Measurements from ENCODE around the gene DLGAP5. TPM values are rescaled to one million over a fixed set of nuclear protein-coding genes. Genes with fewer than 3 reads are reported as not detected.

DLGAP5 gene
- total and polyA plus RNA-seq, 2 experiments from 2014 or later, result 13.5 to 15.5 TPM

GRCh38 chr14:55125403-55125802 lies 66.0 kb downstream of the DLGAP5 start:
- H2AFZ ChIP-seq, result no peak overlapping the region
- H3F3A ChIP-seq (ENCODE audit: insufficient read depth), result peaks cover 32% of the 10 kb centered on the region
- H3K79me2 ChIP-seq (ENCODE audit: insufficient read depth), result peaks cover 7% of the 10 kb centered on the region
- in situ Hi-C loops (cut with MboI), result no loop called here
- H3K4me2 ChIP-seq (ENCODE audit: unreplicated experiment), result no peak overlapping the region
- WGBS, 2 experiments (ENCODE audit: low coverage in 1 of 2, low lambda C conversion rate in 2 of 2, missing lambda C conversion rate in 2 of 2), result 95 to 100% methylated on average over 3 of the region's 3 CpGs
- H4K20me1 ChIP-seq (ENCODE audit: insufficient read depth), result no peaks in the 10 kb centered on the region
- no peak overlapping the region for H3K27ac ChIP-seq
- TF ChIP-seq EZH2phosphoT487 (IDR thresholded peaks at IDR 0.05; ENCODE audit: insufficient read depth, low read depth) (no peak), EZH2 (IDR thresholded peaks at IDR 0.05; ENCODE audit: insufficient read depth, poor library complexity, severe bottlenecking) (no peak)
- no peaks in the 10 kb centered on the region for H3K36me3 ChIP-seq (ENCODE audit: low read depth)
- no peaks in the 10 kb centered on the region for H3K9me2 ChIP-seq (ENCODE audit: insufficient read depth)
- no peaks in the 10 kb centered on the region for H3K27me3 ChIP-seq (replicated peaks; ENCODE audit: insufficient read depth)
- DNase-seq, result no peak
- H3K9ac ChIP-seq, result no peak overlapping the region
- no peaks in the 10 kb centered on the region for H3K9me3 ChIP-seq (ENCODE audit: low read depth)
- no peak overlapping the region for H3K4me3 ChIP-seq
- peaks cover 25% of the 10 kb centered on the region for H3K4me1 ChIP-seq (ENCODE audit: insufficient read depth)

- H3K79me2 ChIP-seq (ENCODE audit: insufficient read depth), result peaks cover 1% of the 10 kb centered on the region
- no peak overlapping the region for H3K4me3 ChIP-seq
- DNase-seq, result no peak
- H2AFZ ChIP-seq, result no peak overlapping the region
- TF ChIP-seq EZH2 (IDR thresholded peaks at IDR 0.05; ENCODE audit: insufficient read depth, poor library complexity, severe bottlenecking) (no peak), EZH2phosphoT487 (IDR thresholded peaks at IDR 0.05; ENCODE audit: insufficient read depth, low read depth) (no peak)
- in situ Hi-C loops (cut with MboI), result no loop called here
- peaks cover 25% of the 10 kb centered on the region for H3K4me1 ChIP-seq (ENCODE audit: insufficient read depth)
- H3K9ac ChIP-seq, result no peak overlapping the region
- no peaks in the 10 kb centered on the region for H4K20me1 ChIP-seq (ENCODE audit: insufficient read depth)
- no peaks in the 10 kb centered on the region for H3K9me2 ChIP-seq (ENCODE audit: insufficient read depth)
- H3K27ac ChIP-seq, result no peak overlapping the region
- H3F3A ChIP-seq (ENCODE audit: insufficient read depth), result peaks cover 27% of the 10 kb centered on the region
- H3K9me3 ChIP-seq (ENCODE audit: low read depth), result no peaks in the 10 kb centered on the region
- WGBS, 2 experiments (ENCODE audit: low coverage in 1 of 2, low lambda C conversion rate in 2 of 2, missing lambda C conversion rate in 2 of 2), result 93 to 94% methylated on average over 8 of the region's 8 CpGs
- H3K27me3 ChIP-seq (replicated peaks; ENCODE audit: insufficient read depth), result no peaks in the 10 kb centered on the region
- H3K4me2 ChIP-seq (ENCODE audit: unreplicated experiment), result no peak overlapping the region
- H3K36me3 ChIP-seq (ENCODE audit: low read depth), result no peaks in the 10 kb centered on the region
Observed at GRCh38 chr14:55124774-55125386, 66.5 kb downstream of the DLGAP5 start.

GRCh38 chr14:55123852-55124639 lies 67.3 kb downstream of the DLGAP5 start:
- no peaks in the 10 kb centered on the region for H3K36me3 ChIP-seq (ENCODE audit: low read depth)
- H3K27ac ChIP-seq, result no peak overlapping the region
- no peaks in the 10 kb centered on the region for H3K79me2 ChIP-seq (ENCODE audit: insufficient read depth)
- no peak overlapping the region for H3K9ac ChIP-seq
- no peak overlapping the region for H2AFZ ChIP-seq
- in situ Hi-C loops (cut with MboI), result no loop called here
- no peaks in the 10 kb centered on the region for H4K20me1 ChIP-seq (ENCODE audit: insufficient read depth)
- 96 to 98% methylated on average over 9 of the region's 9 CpGs for WGBS, 2 experiments (ENCODE audit: low coverage in 1 of 2, low lambda C conversion rate in 2 of 2, missing lambda C conversion rate in 2 of 2)
- TF ChIP-seq EZH2 (IDR thresholded peaks at IDR 0.05; ENCODE audit: insufficient read depth, poor library complexity, severe bottlenecking) (no peak), EZH2phosphoT487 (IDR thresholded peaks at IDR 0.05; ENCODE audit: insufficient read depth, low read depth) (no peak)
- H3K4me3 ChIP-seq, result no peak overlapping the region
- DNase-seq, result no peak
- H3K9me3 ChIP-seq (ENCODE audit: low read depth), result no peaks in the 10 kb centered on the region
- H3K4me2 ChIP-seq (ENCODE audit: unreplicated experiment), result no peak overlapping the region
- H3K9me2 ChIP-seq (ENCODE audit: insufficient read depth), result no peaks in the 10 kb centered on the region
- H3K27me3 ChIP-seq (replicated peaks; ENCODE audit: insufficient read depth), result no peaks in the 10 kb centered on the region
- H3K4me1 ChIP-seq (ENCODE audit: insufficient read depth), result peaks cover 25% of the 10 kb centered on the region
- H3F3A ChIP-seq (ENCODE audit: insufficient read depth), result peaks cover 25% of the 10 kb centered on the region

GRCh38 chr14:55123101-55123500 lies 68.3 kb downstream of the DLGAP5 start:
- DNase-seq, result peak; percentile 94
- TF ChIP-seq EZH2 (IDR thresholded peaks at IDR 0.05; ENCODE audit: insufficient read depth, poor library complexity, severe bottlenecking), result no peak
- TF ChIP-seq EZH2phosphoT487 (IDR thresholded peaks at IDR 0.05; ENCODE audit: insufficient read depth, low read depth), result no peak
- no peaks in the 10 kb centered on the region for H3K79me2 ChIP-seq (ENCODE audit: insufficient read depth)
- no peaks in the 10 kb centered on the region for H3K9me3 ChIP-seq (ENCODE audit: low read depth)
- H3K4me2 ChIP-seq (ENCODE audit: unreplicated experiment), result peak overlapping the region; percentile 61
- 60 to 65% methylated on average over 8 of the region's 8 CpGs for WGBS, 2 experiments (ENCODE audit: low coverage in 1 of 2, low lambda C conversion rate in 2 of 2, missing lambda C conversion rate in 2 of 2)
- in situ Hi-C loops (cut with MboI), result no loop called here
- peaks cover 31% of the 10 kb centered on the region for H3K4me1 ChIP-seq (ENCODE audit: insufficient read depth)
- no peaks in the 10 kb centered on the region for H3K27me3 ChIP-seq (replicated peaks; ENCODE audit: insufficient read depth)
- H3K9ac ChIP-seq, result peak overlapping the region; percentile 62
- peak overlapping the region; percentile 47 for H3K27ac ChIP-seq
- H3K9me2 ChIP-seq (ENCODE audit: insufficient read depth), result no peaks in the 10 kb centered on the region
- H3K36me3 ChIP-seq (ENCODE audit: low read depth), result no peaks in the 10 kb centered on the region
- peaks cover 18% of the 10 kb centered on the region for H3F3A ChIP-seq (ENCODE audit: insufficient read depth)
- H2AFZ ChIP-seq, result no peak overlapping the region
- H4K20me1 ChIP-seq (ENCODE audit: insufficient read depth), result no peaks in the 10 kb centered on the region
- no peak overlapping the region for H3K4me3 ChIP-seq
